Left lung (tissue), 10 donors: Measurements from ENCODE around the gene PGA3. TPM values are rescaled to one million over a fixed set of nuclear protein-coding genes. Genes with fewer than 3 reads are reported as not detected.

Experiments used
- ATAC-seq: fragments of 200-7000 bp; cut with Tn5 transposase; one replicate; pipeline ENCODE4 v1.9.1; 2020; ENCODE audit warnings: moderate library complexity
- DNase-seq, 4 donors: peaks; one replicate each; pipeline ENCODE4 v3.0.0-alpha.2; 2013 to 2020
- H3K27ac ChIP-seq, 2 donors: fragments of 200-600 bp; sonication (generic) in 1 of 2; one replicate each; pipeline versions ENCODE4 v1.5.0 to v1.8.0; 2020 to 2021
- H3K27me3 ChIP-seq, 2 donors: fragments of 200-600 bp; sonication (generic) in 1 of 2; one replicate each; pipeline versions ENCODE4 v1.5.0 to v1.8.0; 2020 to 2021
- H3K36me3 ChIP-seq, 2 donors: fragments of 200-600 bp; sonication (generic) in 1 of 2; one replicate each; pipeline versions ENCODE4 v1.5.0 to v1.8.0; 2020 to 2021
- H3K4me1 ChIP-seq, 2 donors: fragments of 200-600 bp; one replicate each; pipeline ENCODE4 v1.8.0; 2021
- H3K4me3 ChIP-seq, 2 donors: fragments of 200-600 bp; sonication (generic) in 1 of 2; one replicate each; pipeline versions ENCODE4 v1.5.0 to v1.8.0; 2020 to 2021; ENCODE audit warnings: mild to moderate bottlenecking in 1 of 2
- H3K9me3 ChIP-seq, 2 donors: fragments of 200-600 bp; sonication (generic) in 1 of 2; one replicate each; pipeline versions ENCODE4 v1.5.0 to v1.8.0; 2020 to 2021
- CTCF ChIP-seq, 2 donors: fragments of 200-600 bp; sonication (generic) in 1 of 2; IDR thresholded peaks; one replicate each; pipeline versions ENCODE4 v1.5.0 to v1.8.0; 2021; ENCODE audit warnings: antibody characterized with exemption in 2 of 2
- intact Hi-C, 2 donors: fragments of 100-400 bp; cut with DNase I; formaldehyde crosslinking; loops; one replicate each; pipeline versions ENCODE4 v1.11.2 to v1.14.2; 2022
- polyA plus RNA-seq, 6 donors: library from polyadenylated mRNA; unstranded; fragments of 120-200 nt; gene quantifications; one replicate each; pipeline ENCODE4 v1.2.1, GENCODE V29; 2013; ENCODE audit not compliant: insufficient read length in 6 of 6
- total RNA-seq, 2 donors: library from RNA; stranded (reverse); fragmentation: NEBNext Ultra II Directional; extraction: Animal tissue kit (Norgen Biotek cat#: 25700); gene quantifications; one replicate each; pipeline ENCODE4 v1.2.1, GENCODE V29; 2021
- donor health status: DM: no; HTN: yes; CAD: no.
- donor health status: DM: no; HTN: no; CAD: no.

Gene PGA3
- total and polyA plus RNA-seq, 8 donors: 0.11 to 0.45 (median 0.28) TPM; not detected in 2

- H3K27ac ChIP-seq: peak overlapping the region in 1 of 2 donors; percentile 78
- no peaks in the 10 kb centered on the region for H3K36me3 ChIP-seq
- intact Hi-C loops: no loop called here
- H3K4me3 ChIP-seq: no peak overlapping the region
- no peaks in the 10 kb centered on the region for H3K27me3 ChIP-seq
- peaks cover 0 to 44% of the 10 kb centered on the region in 2 donors for H3K4me1 ChIP-seq
- DNase-seq: no peak
- H3K9me3 ChIP-seq: peaks cover 0 to 5% of the 10 kb centered on the region in 2 donors
- no peak for ATAC-seq
- no peak for TF ChIP-seq CTCF (IDR thresholded peaks at IDR 0.05)
These were observed 35.1 kb upstream of the PGA3 start for GRCh38 chr11:61168042-61168688.

GRCh38 chr11:61168800-61169199 lies 34.5 kb upstream of the PGA3 start:
- Histone ChIP-seq H3K36me3 (no peaks in the 10 kb centered on the region), H3K9me3 (peaks cover 0 to 5% of the 10 kb centered on the region in 2 donors), H3K27ac (peak overlapping the region in 1 of 2 donors; percentile 78), H3K4me1 (peaks cover 0 to 38% of the 10 kb centered on the region in 2 donors), H3K4me3 (no peak overlapping the region), H3K27me3 (no peaks in the 10 kb centered on the region)
- DNase-seq: no peak
- ATAC-seq: no peak
- intact Hi-C loops: no loop called here
- TF ChIP-seq CTCF (IDR thresholded peaks at IDR 0.05): no peak

- H3K4me1 ChIP-seq: peaks cover 0 to 26% of the 10 kb centered on the region in 2 donors
- no peaks in the 10 kb centered on the region for H3K36me3 ChIP-seq
- no peak overlapping the region for H3K4me3 ChIP-seq
- ATAC-seq: no peak
- no peak overlapping the region for H3K27ac ChIP-seq
- peaks cover 0 to 8% of the 10 kb centered on the region in 2 donors for H3K27me3 ChIP-seq
- H3K9me3 ChIP-seq: peaks cover 0 to 5% of the 10 kb centered on the region in 2 donors
- TF ChIP-seq CTCF (IDR thresholded peaks at IDR 0.05): no peak
- DNase-seq: no peak
- intact Hi-C loops: no loop called here
These were observed 32.7 kb upstream of the PGA3 start for GRCh38 chr11:61170566-61170965.

GRCh38 chr11:61171907-61172306 lies 31.4 kb upstream of the PGA3 start:
- Histone ChIP-seq H3K4me1 (peaks cover 0 to 26% of the 10 kb centered on the region in 2 donors), H3K36me3 (no peaks in the 10 kb centered on the region), H3K27me3 (peaks cover 0 to 8% of the 10 kb centered on the region in 2 donors), H3K27ac (peak overlapping the region in 1 of 2 donors; percentile 73), H3K9me3 (peaks cover 0 to 5% of the 10 kb centered on the region in 2 donors), H3K4me3 (no peak overlapping the region)
- TF ChIP-seq CTCF (IDR thresholded peaks at IDR 0.05): no peak
- intact Hi-C loops: no loop called here
- DNase-seq (no peak), ATAC-seq (peak; percentile 20)

- H3K27ac ChIP-seq: peak overlapping the region in 1 of 2 donors; percentile 73
- peaks cover 0 to 8% of the 10 kb centered on the region in 2 donors for H3K27me3 ChIP-seq
- no peak for ATAC-seq
- H3K4me1 ChIP-seq: peaks cover 0 to 25% of the 10 kb centered on the region in 2 donors
- no peak for TF ChIP-seq CTCF (IDR thresholded peaks at IDR 0.05)
- H3K4me3 ChIP-seq: no peak overlapping the region
- no peaks in the 10 kb centered on the region for H3K36me3 ChIP-seq
- peaks cover 0 to 5% of the 10 kb centered on the region in 2 donors for H3K9me3 ChIP-seq
- no peak for DNase-seq
- intact Hi-C loops: no loop called here
These were observed 31.0 kb upstream of the PGA3 start for GRCh38 chr11:61172356-61172755.
